K562 (cell line): ENCODE results near the gene FAM83F. TPM values are rescaled to one million over a fixed set of nuclear protein-coding genes. Genes with fewer than 3 reads are reported as not detected.

Experiments
- ATAC-seq: fragments of 200-7000 bp; cut with Tn5 transposase; 3 replicates; pipeline ENCODE4 v1.9.1; 2020; ENCODE audit warnings: moderate library complexity
- BruUV-seq: library from RNA; stranded (reverse); fragments of 400-500 nt; replicated peaks from 2 replicates; lab custom pipeline; 2021; lab: Mats Ljungman, UMichigan
- CTCF ChIA-PET: fragments of 300-600 bp; formaldehyde crosslinking; extraction: SDS; loops from one replicate; lab custom pipeline; 2021; ENCODE audit warnings: low intra/inter-chr PET ratio; lab: Yijun Ruan, JAX
- POLR2A ChIA-PET: fragments of 300-600, 350-650 bp; sonication (Branson Sonifier 250); formaldehyde crosslinking; extraction: SDS; loops from one replicate; lab custom pipeline; 2021; ENCODE audit warnings: antibody characterized with exemption, inconsistent platforms; lab: Yijun Ruan, JAX
- DNase-seq, 4 experiments: peaks; one replicate each; pipeline versions ENCODE4 v3.0.0 to v3.0.0-alpha.2; 2011 to 2018; ENCODE audit warnings: low spot score in 3 of 4, mixed read lengths in 3 of 4; ENCODE audit errors: extremely low read depth in 1 of 4
- FAIRE-seq: peaks from 2 replicates; lab custom pipeline; 2011; peaks lifted over from hg19 to GRCh38; lab: Jason Lieb, UNC
- H2AFZ ChIP-seq: 2 replicates; pipeline ENCODE4 v1.6.0; 2011; ENCODE audit warnings: low read depth, low read length, control low read depth, inconsistent platforms
- H3K27ac ChIP-seq: fragments of 200-600 bp; 3 replicates; pipeline ENCODE4 v1.8.0; 2011; ENCODE audit warnings: low read depth, mild to moderate bottlenecking, control low read depth, inconsistent platforms, low read length, moderate library complexity, mixed read lengths; ENCODE audit errors: extremely low read depth
- H3K27me3 ChIP-seq, 2 experiments: fragments of 300-600 bp in 1 of 2; 2 replicates in 1 of 2; 3 replicates in 1 of 2; pipeline versions ENCODE4 v1.6.0 to v1.8.0; 2011; ENCODE audit warnings: inconsistent platforms in 2 of 2, low read length in 2 of 2, mild to moderate bottlenecking in 1 of 2, mixed read lengths in 1 of 2, moderate library complexity in 1 of 2; ENCODE audit not compliant: control insufficient read depth in 2 of 2, insufficient read depth in 2 of 2
- H3K36me3 ChIP-seq: fragments of 300-600 bp; 3 replicates; pipeline ENCODE4 v1.8.0; 2011; ENCODE audit warnings: mild to moderate bottlenecking, low read length, inconsistent platforms; ENCODE audit not compliant: control insufficient read depth, insufficient read depth
- H3K4me1 ChIP-seq, 2 experiments: fragments of 200-600 bp in 1 of 2; replicated peaks in 1 of 2; 2 replicates in 1 of 2; 3 replicates in 1 of 2; pipeline versions ENCODE4 v1.5.1 to v1.8.0; 2011; ENCODE audit warnings: inconsistent platforms in 2 of 2, low read length in 2 of 2, mild to moderate bottlenecking in 1 of 2, mixed read lengths in 1 of 2, moderate library complexity in 1 of 2; ENCODE audit not compliant: control insufficient read depth in 2 of 2, insufficient read depth in 2 of 2
- H3K4me2 ChIP-seq: 2 replicates; pipeline ENCODE4 v1.6.1; 2011; ENCODE audit warnings: low read length, control low read depth, inconsistent platforms, mixed read lengths; ENCODE audit not compliant: insufficient read depth
- H3K4me3 ChIP-seq: fragments of 200-600 bp; sonication (generic), shearing (Covaris generic); 2 replicates; pipeline ENCODE4 v1.5.1; 2016; ENCODE audit warnings: control low read depth, inconsistent platforms
- H3K79me2 ChIP-seq: fragments of 200-600 bp; 3 replicates; pipeline ENCODE4 v1.8.0; 2011; ENCODE audit warnings: low read length, inconsistent platforms; ENCODE audit not compliant: control insufficient read depth, insufficient read depth
- H3K9ac ChIP-seq, 2 experiments: 2 replicates each; pipeline versions ENCODE4 v1.6.0 to v1.6.1; 2011; ENCODE audit warnings: low read depth in 2 of 2, low read length in 2 of 2, control low read depth in 1 of 2, inconsistent platforms in 1 of 2, mild to moderate bottlenecking in 1 of 2, mixed read lengths in 1 of 2; ENCODE audit not compliant: insufficient read depth in 1 of 2
- H3K9me1 ChIP-seq: one replicate; pipeline ENCODE4 v1.6.0; 2011; ENCODE audit warnings: inconsistent platforms, mild to moderate bottlenecking, low read length, moderate library complexity; ENCODE audit not compliant: control insufficient read depth, insufficient read depth
- H3K9me3 ChIP-seq: replicated peaks from 2 replicates; pipeline ENCODE4 v1.5.1; 2011; ENCODE audit warnings: low read depth, low read length, inconsistent platforms; ENCODE audit not compliant: control insufficient read depth, insufficient read depth
- H4K20me1 ChIP-seq: replicated peaks from 2 replicates; pipeline ENCODE4 v1.6.1; 2011; ENCODE audit warnings: low read length, inconsistent platforms, mixed read lengths; ENCODE audit not compliant: control insufficient read depth, insufficient read depth
- E2F8 ChIP-seq: fragments of 450-650 bp; IDR thresholded peaks from 2 replicates; pipeline ENCODE4 v1.7.1; 2018; ENCODE audit warnings: mild to moderate bottlenecking, low read depth; ENCODE audit not compliant: partially characterized antibody
- GTF2F1 ChIP-seq: IDR thresholded peaks from 2 replicates; pipeline ENCODE4 v1.6.1; 2011; ENCODE audit warnings: low read depth, low read length, improper control_type of control experiment
- HNRNPH1 ChIP-seq: fragments of 200-400 bp; formaldehyde crosslinking; optimal IDR thresholded peaks from 2 replicates; pipeline ENCODE3; 2017; ENCODE audit warnings: low read depth, mild to moderate bottlenecking, low read length, moderate library complexity
- POLR2G ChIP-seq: fragments of 200-400 bp; formaldehyde crosslinking; IDR thresholded peaks from 2 replicates; pipeline ENCODE4 v1.6.1; 2017; ENCODE audit warnings: low read depth, mild to moderate bottlenecking, antibody characterized with exemption, low read length, moderate library complexity
- ZBTB17 ChIP-seq: fragments of 450-650 bp; formaldehyde crosslinking; IDR thresholded peaks from 2 replicates; pipeline ENCODE4 v1.4.0; 2020; ENCODE audit warnings: mild to moderate bottlenecking
- WGBS: fragments of 100-300 bp; shearing (Covaris generic); methylation state at CpG from one replicate; pipeline ENCODE4 v1.1.6; 2016; ENCODE audit warnings: low coverage, mixed read lengths; ENCODE audit not compliant: insufficient coverage; ENCODE audit errors: missing lambda C conversion rate; 5-methylcytosine and 5-hydroxymethylcytosine counted together
- in situ Hi-C: fragments of 300-500 bp; cut with MboI; formaldehyde crosslinking; loops from 4 replicates; pipeline ENCODE4 v1.15.0; 2018; ENCODE audit warnings: inconsistent platforms, mixed read lengths
- intact Hi-C: fragments of 100-400 bp; cut with micrococcal nuclease; formaldehyde crosslinking; loops from 2 replicates; pipeline ENCODE4 v1.14.2; 2022
- polyA plus RNA-seq, 8 experiments: library from polyadenylated mRNA; depleted of rRNA in 4 of 8; stranded (reverse) in 5 of 8; unstranded in 3 of 8; fragments of >200 nt; fragmentation: Nextera tagmentation in 2 of 8; fragmentation: Illumina TruSeq in 1 of 8; extraction: Ambion mirVana in 2 of 8; extraction: Trizol in 1 of 8; gene quantifications; 2 replicates each; pipeline versions ENCODE4 v1.2.1 to v1.2.3, GENCODE V29; 2011 to 2014; ENCODE audit warnings: inconsistent platforms in 1 of 8, missing spikeins in 1 of 8
- total RNA-seq, 7 experiments: library from RNA; depleted of rRNA in 6 of 7; stranded (reverse); fragments of >200 nt in 6 of 7; fragmentation: Illumina TruSeq in 2 of 7; extraction: Trizol in 2 of 7; gene quantifications; 2 replicates each; pipeline versions ENCODE4 v1.2.1 to v1.2.3, GENCODE V29; 2011 to 2021; ENCODE audit warnings: low replicate concordance in 1 of 7

Gene FAM83F
- total and polyA plus RNA-seq, 9 of the 15 experiments (the other 6 are each of a cell fraction or from before 2014, with no cell fraction given): under 0.01 to 0.13 (median 0.04) TPM; not detected in 1

- in situ Hi-C loops (no loop called here), intact Hi-C loops (no loop called here)
- H3K4me2 ChIP-seq: no peak overlapping the region
- TF ChIP-seq HNRNPH1 (no peak), GTF2F1 (no peak), POLR2G (no peak), E2F8 (no peak), ZBTB17 (CRISPR knock-in tag) (no peak)
- no TSS peak for BruUV-seq
- no peaks in the 10 kb centered on the region for H4K20me1 ChIP-seq
- no peak overlapping the region for H3K4me3 ChIP-seq
- no peaks in the 10 kb centered on the region for H3K27me3 ChIP-seq
- peaks cover 9 to 34% of the 10 kb centered on the region in 2 experiments; a peak in 4 of 5 replicates for H3K4me1 ChIP-seq
- 96% methylated on average over 4 of the region's 7 CpGs for WGBS
- H2AFZ ChIP-seq: no peak overlapping the region
- no peaks in the 10 kb centered on the region for H3K79me2 ChIP-seq
- POLR2A ChIA-PET: no interaction called here
- no peaks in the 10 kb centered on the region for H3K9me1 ChIP-seq
- FAIRE-seq: no peak
- no peak overlapping the region for H3K27ac ChIP-seq
- H3K9ac ChIP-seq: peak overlapping the region in 1 of 2 experiments; percentile 54; a peak in 1 of 4 replicates
- CTCF ChIA-PET: no interaction called here
- no peaks in the 10 kb centered on the region for H3K36me3 ChIP-seq
- ATAC-seq: no peak
- DNase-seq: no peak
- no peaks in the 10 kb centered on the region for H3K9me3 ChIP-seq
These were observed 5.1 kb upstream of the FAM83F start for GRCh38 chr22:39989633-39990032.
